Aorta (tissue), 5 donors: Measurements from ENCODE around the gene KIAA2012. TPM values are rescaled to one million over a fixed set of nuclear protein-coding genes. Genes with fewer than 3 reads are reported as not detected.

Experiments used
- ATAC-seq: fragments of 200-7000 bp; cut with Tn5 transposase; one replicate; pipeline ENCODE4 v1.9.1; 2022; ENCODE audit warnings: moderate library complexity; ENCODE audit not compliant: low FRiP score
- DNase-seq, 2 donors: peaks; one replicate each; pipeline ENCODE4 v3.0.0-alpha.2; 2020
- H3K27ac ChIP-seq, 2 donors: one replicate each; pipeline ENCODE4 v1.5.1; 2013; ENCODE audit warnings: low read length in 2 of 2, mild to moderate bottlenecking in 2 of 2, moderate library complexity in 2 of 2, control low read depth in 1 of 2, inconsistent platforms in 1 of 2, low read depth in 1 of 2
- H3K27me3 ChIP-seq, 2 donors: one replicate each; pipeline ENCODE4 v1.6.1; 2013; ENCODE audit warnings: control low read depth in 1 of 2, low read length in 1 of 2, mild to moderate bottlenecking in 1 of 2, moderate library complexity in 1 of 2; ENCODE audit not compliant: insufficient read depth in 2 of 2, control insufficient read depth in 1 of 2
- H3K36me3 ChIP-seq, 2 donors: one replicate each; pipeline ENCODE4 v1.6.1; 2013; ENCODE audit warnings: control low read depth in 1 of 2, low read length in 1 of 2, mild to moderate bottlenecking in 1 of 2; ENCODE audit not compliant: insufficient read depth in 2 of 2, control insufficient read depth in 1 of 2
- H3K4me1 ChIP-seq, 2 donors: one replicate each; pipeline ENCODE4 v1.6.1; 2013; ENCODE audit warnings: low read length in 2 of 2, control low read depth in 1 of 2, mild to moderate bottlenecking in 1 of 2, moderate library complexity in 1 of 2; ENCODE audit not compliant: insufficient read depth in 2 of 2, control insufficient read depth in 1 of 2
- H3K4me3 ChIP-seq, 2 donors: one replicate each; pipeline ENCODE4 v1.5.1; 2013; ENCODE audit warnings: low read length in 2 of 2, control low read depth in 1 of 2, mild to moderate bottlenecking in 1 of 2
- H3K9me3 ChIP-seq: one replicate; pipeline ENCODE4 v1.6.1; 2013; ENCODE audit warnings: mild to moderate bottlenecking, low read length; ENCODE audit not compliant: control insufficient read depth
- WGBS, 2 donors: extraction: QIAGEN DNeasy Blood & Tissue Kit; methylation state at CpG; one replicate each; pipeline ENCODE4 v1.1.7; 2013; 5-methylcytosine and 5-hydroxymethylcytosine counted together
- intact Hi-C, 2 donors: fragments of 100-400 bp; cut with DNase I; formaldehyde crosslinking; loops; one replicate each; pipeline versions ENCODE4 v1.14.2 to v1.15.0; 2022
- polyA plus RNA-seq, 2 donors: library from polyadenylated mRNA; stranded (reverse); fragments of 200-250 nt; gene quantifications; one replicate each; pipeline ENCODE4 v1.2.3, GENCODE V29; 2013
- total RNA-seq, 2 donors: library from RNA; stranded (reverse); fragmentation: NEBNext Ultra II Directional; extraction: Animal tissue kit (Norgen Biotek cat#: 25700); gene quantifications; one replicate each; pipeline ENCODE4 v1.2.1, GENCODE V29; 2021
- donor health status: healthy with polysubstance abuse.
- donor health status: Bipolar disorder and iron deficiency.
- donor health status: DM: no; HTN: no; CAD: no.
- donor health status: DM: no; HTN: no; CAD: no.
- donor health status: DM: yes; HTN: yes; CAD: no.

KIAA2012 gene
- total and polyA plus RNA-seq, 4 donors = not detected

DNA sequence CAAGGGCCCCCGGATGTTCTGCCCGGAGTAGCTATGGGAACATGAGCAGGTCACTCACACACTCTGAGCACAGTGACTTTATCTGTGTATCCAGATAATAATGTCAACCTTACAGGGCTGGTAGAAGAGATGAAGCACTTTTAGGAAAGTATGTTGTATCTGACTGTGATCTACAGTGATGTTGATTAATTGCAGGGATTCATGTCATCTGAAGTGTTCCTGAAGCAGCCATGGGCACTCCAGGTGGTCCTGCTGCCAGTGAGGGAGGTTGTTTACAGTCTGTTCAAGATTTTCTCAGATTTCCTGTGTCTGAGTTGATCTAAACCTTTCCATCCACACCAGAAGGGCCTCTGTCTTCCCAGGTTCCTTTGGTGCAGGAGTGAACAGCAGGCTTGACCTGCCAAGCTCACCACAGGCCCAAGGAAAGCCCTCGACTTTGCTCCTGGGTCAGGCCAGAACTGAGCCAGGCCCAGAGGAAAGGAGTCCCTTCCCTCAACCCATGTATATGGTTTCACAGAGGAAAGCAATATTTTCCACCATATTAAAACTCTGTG lies 28.0 kb downstream of the KIAA2012 start:
- Histone ChIP-seq H3K9me3 (no peaks in the 10 kb centered on the region), H3K27me3 (no peaks in the 10 kb centered on the region), H3K4me3 (no peak overlapping the region), H3K36me3 (no peaks in the 10 kb centered on the region), H3K27ac (no peak overlapping the region), H3K4me1 (no peaks in the 10 kb centered on the region)
- WGBS, 2 donors = 72 to 81% methylated on average over 3 of the region's 3 CpGs
- no peak for DNase-seq
- intact Hi-C loops = no loop called here
- ATAC-seq = no peak

DNA sequence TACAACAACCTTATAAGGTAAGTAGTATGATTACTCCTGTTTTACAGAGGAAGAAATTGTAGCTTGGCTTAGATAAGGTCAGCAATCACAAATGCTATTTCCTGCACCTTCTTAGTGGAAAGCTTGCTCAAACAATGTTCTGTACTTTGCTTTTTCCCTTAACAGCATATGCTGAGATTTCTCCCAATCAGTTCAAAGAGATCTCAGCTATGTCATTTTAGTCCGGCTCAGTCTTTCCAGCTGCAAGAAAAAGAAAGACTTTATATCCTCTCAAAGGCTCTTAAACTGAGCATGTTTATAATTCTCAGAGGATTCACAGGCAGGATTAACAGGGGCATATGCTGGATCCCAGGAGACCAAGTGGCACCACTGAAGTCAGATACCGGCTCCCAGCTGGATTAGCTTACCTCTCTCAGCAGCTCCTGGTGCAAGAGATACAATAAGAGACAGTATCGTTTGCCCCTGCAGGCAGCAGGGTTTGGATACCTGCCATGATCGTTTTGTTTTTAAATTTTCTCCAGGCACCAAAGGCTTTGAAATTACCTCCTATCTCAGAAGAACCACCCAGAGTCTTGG lies 29.5 kb downstream of the KIAA2012 start:
- intact Hi-C loops = no loop called here
- DNase-seq (no peak), ATAC-seq (no peak)
- 54 to 60% methylated on average over 4 of the region's 4 CpGs for WGBS, 2 donors
- Histone ChIP-seq H3K36me3 (no peaks in the 10 kb centered on the region), H3K9me3 (no peaks in the 10 kb centered on the region), H3K4me3 (no peak overlapping the region), H3K4me1 (no peaks in the 10 kb centered on the region), H3K27me3 (no peaks in the 10 kb centered on the region), H3K27ac (no peak overlapping the region)

DNA sequence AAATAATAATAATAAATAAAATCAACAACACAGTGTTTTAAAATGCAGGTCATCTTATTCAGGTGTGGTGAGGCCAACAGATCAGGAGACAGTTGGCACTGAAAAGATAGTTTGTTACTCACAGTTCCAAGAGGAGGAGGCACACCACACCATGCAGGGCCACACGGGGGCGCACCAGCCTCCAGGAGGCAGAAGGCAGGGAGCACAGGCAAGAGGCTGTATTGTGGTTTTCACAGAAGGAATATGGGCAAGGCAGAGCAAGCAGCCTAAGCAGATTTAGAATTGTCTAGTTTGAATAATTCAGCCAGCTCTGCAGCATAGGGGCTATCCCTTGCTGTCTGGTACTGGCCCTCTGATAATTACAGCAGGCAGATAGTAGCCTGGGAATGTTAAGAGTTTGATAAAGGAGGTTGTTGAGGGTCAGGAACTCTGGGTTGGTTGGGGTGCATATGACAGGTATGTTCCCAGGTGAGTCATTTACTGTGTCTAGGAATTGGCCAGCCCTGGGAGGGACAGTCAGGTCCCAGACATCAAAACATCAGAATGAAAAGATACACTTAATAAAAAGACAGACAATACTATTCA lies 31.3 kb downstream of the KIAA2012 start:
- intact Hi-C loops = no loop called here
- 48 to 54% methylated on average over 2 of the region's 2 CpGs for WGBS, 2 donors

DNA sequence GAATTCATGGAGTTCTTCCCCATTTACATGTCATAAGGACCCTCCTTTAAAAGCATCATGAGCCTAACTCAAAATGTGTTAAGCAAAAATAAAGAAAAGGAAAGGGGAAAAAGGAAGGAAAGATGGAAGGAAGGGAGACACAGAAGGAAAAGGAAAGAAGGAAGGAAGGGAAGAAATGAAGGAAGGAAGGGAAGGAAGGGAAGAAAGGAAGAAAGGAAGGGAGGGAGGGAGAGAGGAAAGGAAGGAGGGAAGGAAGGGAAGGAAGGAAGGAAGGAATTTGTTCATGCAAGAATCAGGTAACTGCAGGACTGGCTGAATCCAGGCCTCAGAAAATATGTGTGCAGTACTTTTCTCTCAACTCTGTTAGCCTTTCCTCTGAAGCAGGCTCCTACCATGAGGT lies 32.0 kb downstream of the KIAA2012 start:
- no peaks in the 10 kb centered on the region for H3K36me3 ChIP-seq
- DNase-seq = no peak
- no peak for ATAC-seq
- no peak overlapping the region for H3K27ac ChIP-seq
- H3K4me1 ChIP-seq = no peaks in the 10 kb centered on the region
- no peaks in the 10 kb centered on the region for H3K9me3 ChIP-seq
- no peak overlapping the region for H3K4me3 ChIP-seq
- intact Hi-C loops = no loop called here
- H3K27me3 ChIP-seq = no peaks in the 10 kb centered on the region

More for the DNA sequence above, 31.3 kb downstream of the KIAA2012 start:
- Histone ChIP-seq H3K27ac (no peak overlapping the region), H3K36me3 (no peaks in the 10 kb centered on the region), H3K9me3 (no peaks in the 10 kb centered on the region), H3K27me3 (no peaks in the 10 kb centered on the region), H3K4me1 (no peaks in the 10 kb centered on the region), H3K4me3 (no peak overlapping the region)
- DNase-seq (peak in 1 of 2 donors; percentile 65), ATAC-seq (no peak)

DNA sequence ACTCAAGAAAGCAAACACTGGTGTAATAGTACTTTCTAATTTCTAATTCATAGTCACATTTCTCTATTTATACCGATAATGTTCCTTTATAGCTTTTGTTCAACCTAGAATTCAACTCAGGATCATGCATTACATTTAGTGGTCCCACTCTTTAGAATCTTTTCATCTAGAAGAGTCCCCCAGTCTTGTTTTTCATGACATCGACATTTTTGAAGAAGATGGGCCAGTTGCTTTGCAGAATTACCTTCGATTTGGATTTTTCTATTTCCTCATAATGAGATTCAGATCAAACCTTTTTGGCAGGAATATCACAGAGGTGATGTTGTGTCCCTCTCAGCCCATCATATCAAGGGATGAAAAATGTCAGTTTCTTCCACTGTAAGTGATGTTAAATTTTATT lies 35.3 kb downstream of the KIAA2012 start:
- H3K4me1 ChIP-seq = no peaks in the 10 kb centered on the region
- DNase-seq (no peak), ATAC-seq (no peak)
- WGBS, 2 donors = 97% methylated on average over 3 of the region's 3 CpGs
- no peaks in the 10 kb centered on the region for H3K9me3 ChIP-seq
- no peaks in the 10 kb centered on the region for H3K27me3 ChIP-seq
- intact Hi-C loops = no loop called here
- no peak overlapping the region for H3K4me3 ChIP-seq
- H3K27ac ChIP-seq = no peak overlapping the region
- no peaks in the 10 kb centered on the region for H3K36me3 ChIP-seq

DNA sequence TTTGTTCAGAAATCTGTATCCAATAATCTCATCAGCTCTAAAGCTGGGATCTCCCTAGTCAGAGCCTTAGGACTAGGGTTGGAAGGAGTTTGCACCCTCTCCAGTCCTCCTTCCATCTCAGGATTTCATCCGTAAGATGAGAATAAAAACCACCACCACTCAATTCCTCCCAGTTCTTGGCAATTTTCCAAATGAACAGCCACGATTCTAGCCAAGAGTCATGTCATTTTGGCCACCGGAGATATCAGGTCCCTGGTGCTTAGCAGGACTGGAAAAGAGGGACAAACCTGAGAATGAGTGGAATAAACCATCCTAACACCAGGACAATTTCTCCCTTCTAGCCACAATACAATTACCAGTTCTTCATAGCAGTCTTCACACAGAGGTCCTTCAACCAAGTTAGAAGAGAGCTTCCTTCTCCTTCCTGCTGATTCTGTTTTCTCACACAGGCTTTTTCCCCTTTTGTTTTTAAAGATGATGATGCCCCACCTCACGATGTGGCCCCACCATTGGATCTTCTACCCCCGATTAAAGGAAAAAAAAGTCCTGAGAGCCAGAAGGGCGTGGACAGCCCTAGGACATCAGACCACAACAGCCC lies 36.2 kb downstream of the KIAA2012 start:
- DNase-seq (no peak), ATAC-seq (no peak)
- Histone ChIP-seq H3K27ac (no peak overlapping the region), H3K4me3 (no peak overlapping the region), H3K27me3 (no peaks in the 10 kb centered on the region), H3K4me1 (no peaks in the 10 kb centered on the region), H3K9me3 (no peaks in the 10 kb centered on the region), H3K36me3 (no peaks in the 10 kb centered on the region)
- intact Hi-C loops = no loop called here
- 59 to 60% methylated on average over 6 of the region's 6 CpGs for WGBS, 2 donors

DNA sequence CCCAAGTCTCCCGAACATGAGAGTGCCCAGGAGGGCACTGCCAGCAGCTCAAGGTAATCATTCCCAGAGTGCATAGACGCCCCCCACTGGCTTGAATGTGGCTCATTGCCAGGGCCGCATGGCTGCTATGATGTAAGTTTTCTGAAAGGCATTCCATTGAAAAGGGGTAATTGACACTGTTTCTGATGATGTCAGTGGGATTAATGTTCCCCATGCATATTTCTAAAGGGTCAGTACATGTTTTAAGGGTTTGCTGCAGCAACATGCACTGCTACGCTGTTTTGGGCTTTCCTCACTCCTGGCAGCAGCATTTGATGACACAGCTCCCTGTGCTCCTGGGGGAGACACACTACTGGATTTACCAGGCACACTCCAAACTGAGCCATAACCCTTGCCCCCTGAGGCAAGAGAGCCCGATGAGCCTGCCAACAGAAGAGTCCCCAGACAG lies 36.7 kb downstream of the KIAA2012 start:
- no peak overlapping the region for H3K4me3 ChIP-seq
- intact Hi-C loops = no loop called here
- no peaks in the 10 kb centered on the region for H3K36me3 ChIP-seq
- DNase-seq = peak; percentile 49 to 75
- WGBS, 2 donors = 47 to 55% methylated on average over 5 of the region's 5 CpGs
- ATAC-seq = peak; percentile 72
- H3K9me3 ChIP-seq = no peaks in the 10 kb centered on the region
- no peaks in the 10 kb centered on the region for H3K4me1 ChIP-seq
- no peak overlapping the region for H3K27ac ChIP-seq
- no peaks in the 10 kb centered on the region for H3K27me3 ChIP-seq

DNA sequence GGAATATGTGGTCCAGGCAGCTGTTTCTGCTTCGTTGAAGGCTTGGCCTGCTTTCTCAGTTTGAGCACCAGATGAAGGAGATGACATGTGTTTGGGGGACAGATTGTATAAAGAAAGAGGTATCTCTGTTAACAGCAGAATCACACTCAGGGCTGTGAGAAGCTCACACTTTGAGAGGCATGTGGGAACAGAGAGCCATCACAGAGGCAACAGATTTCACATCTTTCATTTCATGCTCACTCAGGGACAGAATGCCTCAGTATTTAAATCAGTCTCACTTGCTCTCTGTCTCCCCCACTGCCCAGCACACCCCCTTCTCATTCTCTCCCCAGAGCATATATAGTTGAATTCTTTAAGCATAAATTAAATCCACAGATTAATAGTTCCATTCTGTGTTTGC lies 37.4 kb downstream of the KIAA2012 start:
- Histone ChIP-seq H3K4me1 (no peaks in the 10 kb centered on the region), H3K4me3 (no peak overlapping the region), H3K36me3 (no peaks in the 10 kb centered on the region), H3K27ac (no peak overlapping the region), H3K9me3 (no peaks in the 10 kb centered on the region), H3K27me3 (no peaks in the 10 kb centered on the region)
- DNase-seq = no peak
- intact Hi-C loops = no loop called here
- 60 to 62% methylated on average over 1 of the region's 1 CpG for WGBS, 2 donors
- no peak for ATAC-seq

DNA sequence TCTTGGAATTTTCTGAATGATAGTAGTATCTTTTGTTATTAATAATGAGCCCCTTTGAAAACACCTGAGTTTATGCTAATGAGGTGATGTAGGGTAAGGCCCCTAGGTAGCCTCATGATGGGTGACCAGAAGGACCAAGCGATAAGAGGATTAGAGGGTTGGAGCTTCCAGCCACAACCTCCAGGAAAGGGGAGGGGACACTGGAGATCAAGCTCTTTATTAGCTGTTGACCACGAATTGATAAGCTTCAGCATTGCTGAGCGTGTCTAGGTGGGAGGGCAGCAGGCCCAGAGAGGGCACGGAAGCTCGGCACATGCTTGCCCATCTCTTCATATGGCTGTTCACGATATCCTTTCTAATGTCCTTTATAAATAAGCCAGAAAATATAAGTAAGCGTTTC lies 39.0 kb downstream of the KIAA2012 start:
- intact Hi-C loops = no loop called here

More for the DNA sequence above, 39.0 kb downstream of the KIAA2012 start:
- no peaks in the 10 kb centered on the region for H3K27me3 ChIP-seq
- no peaks in the 10 kb centered on the region for H3K4me1 ChIP-seq
- H3K4me3 ChIP-seq = no peak overlapping the region
- no peak for DNase-seq
- WGBS, 2 donors = 86 to 93% methylated on average over 7 of the region's 7 CpGs
- no peaks in the 10 kb centered on the region for H3K9me3 ChIP-seq
- H3K27ac ChIP-seq = no peak overlapping the region
- ATAC-seq = no peak
- H3K36me3 ChIP-seq = no peaks in the 10 kb centered on the region
